NCI-H2196 (cell line): ENCODE data around the gene OTP.
"Not testable (repeated sequence)": the region's sequence is repeated elsewhere in the genome, so short reads cannot be mapped to it uniquely, and the experiment has no call there.

Experiments used
- DNase-seq: peaks from one replicate; lab custom pipeline; 2025; ENCODE audit not compliant: unreplicated experiment; lab: John Stamatoyannopoulos, UW

OTP gene

GRCh38 chr5:77616920-77617319 is 21.6 kb downstream of the OTP start:
- DNase-seq: no peak

GRCh38 chr5:77608927-77609326 is 29.6 kb downstream of the OTP start:
- DNase-seq: not testable (repeated sequence)

- no peak for DNase-seq
These were observed 31.2 kb downstream of the OTP start for GRCh38 chr5:77607324-77607723.

- no peak for DNase-seq
These were observed 32.2 kb downstream of the OTP start for GRCh38 chr5:77606279-77606678.

GRCh38 chr5:77599679-77600078 is 38.8 kb downstream of the OTP start:
- no peak for DNase-seq

GRCh38 chr5:77590347-77590746 is 48.2 kb downstream of the OTP start:
- DNase-seq: no peak

GRCh38 chr5:77588175-77588574 is 50.3 kb downstream of the OTP start:
- DNase-seq: no peak

- DNase-seq: no peak
These were observed 52.4 kb downstream of the OTP start for GRCh38 chr5:77586101-77586500.

GRCh38 chr5:77582143-77582542 is 56.4 kb downstream of the OTP start:
- not testable (repeated sequence) for DNase-seq
